Activated gamma-delta T cell (primary cell): ENCODE measurements around the gene SAMD4A.

ENCODE experiments used
- DNase-seq: peaks from one replicate; lab custom pipeline; 2025; lab: John Stamatoyannopoulos, UW

SAMD4A gene

DNA sequence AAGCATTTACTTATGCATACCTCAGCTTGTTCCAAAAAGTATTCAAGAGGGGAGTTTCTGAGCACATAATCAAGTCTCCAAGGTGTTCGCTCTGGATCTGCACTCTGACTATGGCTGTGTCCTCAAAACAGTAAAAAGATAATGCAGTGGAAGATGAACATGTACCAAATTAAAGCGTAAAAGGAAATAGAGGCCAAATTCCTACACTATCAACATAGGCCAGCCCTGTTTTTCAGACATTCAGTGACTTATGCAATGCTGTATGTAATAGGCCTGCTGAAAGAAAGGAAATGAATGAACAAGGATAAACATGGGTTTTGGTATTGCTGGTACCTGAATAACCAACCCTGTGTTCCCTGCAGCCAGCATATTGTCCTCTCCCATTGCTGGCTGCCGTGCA, 115.7 kb downstream of the SAMD4A start:
- no peak for DNase-seq

DNA sequence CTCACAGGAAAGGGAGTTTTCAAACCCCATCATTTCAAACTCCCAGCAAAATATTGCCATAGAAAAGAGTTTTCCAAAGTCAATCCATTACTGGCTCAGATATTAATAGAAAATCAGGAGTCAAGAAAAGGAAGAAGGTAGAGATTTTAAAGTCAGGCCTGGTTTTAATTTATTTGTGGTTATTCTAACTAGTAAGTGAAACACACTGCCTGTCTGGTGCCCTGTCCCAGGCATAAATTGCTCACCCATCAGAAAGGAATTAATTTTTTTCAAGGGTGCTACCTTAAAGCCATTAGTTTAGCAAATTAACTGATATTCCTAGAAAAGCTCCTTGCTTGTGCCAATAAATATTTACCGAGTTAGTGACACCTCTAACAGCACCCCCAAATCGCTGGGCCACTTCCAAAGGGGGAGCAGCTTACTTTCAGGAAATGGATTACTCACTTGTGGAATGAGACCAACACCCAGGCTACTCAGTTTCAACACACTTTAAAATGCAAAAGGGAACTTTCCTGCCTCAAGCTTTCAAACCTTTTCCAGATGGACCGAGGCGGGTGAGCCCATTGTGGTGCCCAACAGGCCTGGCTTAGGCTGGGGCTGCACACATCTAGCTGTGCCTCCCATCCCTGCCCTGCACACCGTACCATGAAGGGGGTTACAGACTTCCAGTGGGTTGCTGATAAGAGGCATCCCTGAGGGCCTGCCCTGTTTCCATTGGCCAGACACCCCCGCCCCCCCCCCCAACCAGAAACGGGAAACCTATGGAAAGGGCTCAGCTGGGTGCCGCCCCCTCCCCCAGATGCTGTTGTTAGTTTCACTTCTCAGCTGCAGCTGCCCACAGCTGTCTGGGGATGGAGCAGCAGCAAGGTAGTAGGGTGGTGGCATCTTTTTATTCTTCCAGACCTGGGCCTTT, 117.2 kb downstream of the SAMD4A start:
- DNase-seq, result no peak

DNA sequence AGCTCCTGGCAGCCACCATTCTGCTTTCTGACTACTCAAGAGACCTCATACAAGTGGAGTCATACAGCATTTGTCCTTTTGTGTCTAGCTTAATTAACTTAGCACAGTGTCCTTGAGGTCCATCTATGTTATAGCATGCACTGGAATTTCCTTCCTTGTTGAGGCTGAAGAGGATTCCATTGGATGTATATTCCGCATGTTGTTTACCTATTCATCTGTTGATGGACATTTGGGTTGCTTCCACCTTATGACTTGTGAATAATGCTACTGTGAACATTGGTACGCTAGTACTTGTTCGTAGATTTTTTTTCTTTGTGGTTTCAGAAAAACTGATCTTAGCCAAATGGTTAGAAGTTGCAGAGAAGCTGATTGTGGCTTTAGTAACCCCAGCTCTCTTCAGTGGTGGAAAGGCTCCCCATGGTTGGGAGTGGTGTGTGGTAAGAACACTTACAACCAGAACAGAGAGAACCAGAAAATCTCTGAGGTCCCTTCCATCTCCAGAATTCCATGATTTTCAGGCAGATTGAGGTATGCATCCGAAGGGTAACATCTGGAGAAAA, 118.4 kb downstream of the SAMD4A start:
- DNase-seq, result no peak

DNA sequence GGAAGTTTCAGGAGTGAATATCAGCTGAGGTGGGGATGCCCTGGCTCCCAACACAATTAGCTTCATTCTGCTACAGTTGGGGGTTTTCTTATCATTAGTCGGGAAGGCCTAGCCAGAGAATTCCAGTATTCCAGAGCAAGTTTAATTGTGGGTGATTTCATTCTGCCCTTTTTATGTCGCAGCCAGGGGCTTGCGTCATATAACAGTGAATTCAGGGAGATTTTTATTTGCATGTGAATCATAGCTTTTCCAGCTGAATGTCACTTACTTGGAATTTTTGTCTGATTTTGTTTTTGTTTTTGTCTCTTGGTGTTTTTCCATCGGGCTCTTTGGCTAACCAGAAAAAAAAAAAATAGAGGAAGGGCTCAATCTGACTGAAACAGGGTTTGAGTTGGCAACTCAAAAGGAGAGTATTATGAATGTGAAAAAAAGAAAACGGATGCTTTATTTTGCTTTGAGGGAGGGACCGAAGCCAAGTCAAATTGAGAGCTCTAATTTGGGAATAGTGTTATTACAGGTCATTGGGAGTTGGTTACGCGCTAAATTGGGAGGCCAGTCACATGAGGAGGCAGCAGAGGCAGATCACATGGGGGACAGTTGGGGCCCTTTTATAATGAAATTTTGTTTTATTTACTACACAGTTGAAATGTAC, 119.4 kb downstream of the SAMD4A start:
- DNase-seq, result no peak

DNA sequence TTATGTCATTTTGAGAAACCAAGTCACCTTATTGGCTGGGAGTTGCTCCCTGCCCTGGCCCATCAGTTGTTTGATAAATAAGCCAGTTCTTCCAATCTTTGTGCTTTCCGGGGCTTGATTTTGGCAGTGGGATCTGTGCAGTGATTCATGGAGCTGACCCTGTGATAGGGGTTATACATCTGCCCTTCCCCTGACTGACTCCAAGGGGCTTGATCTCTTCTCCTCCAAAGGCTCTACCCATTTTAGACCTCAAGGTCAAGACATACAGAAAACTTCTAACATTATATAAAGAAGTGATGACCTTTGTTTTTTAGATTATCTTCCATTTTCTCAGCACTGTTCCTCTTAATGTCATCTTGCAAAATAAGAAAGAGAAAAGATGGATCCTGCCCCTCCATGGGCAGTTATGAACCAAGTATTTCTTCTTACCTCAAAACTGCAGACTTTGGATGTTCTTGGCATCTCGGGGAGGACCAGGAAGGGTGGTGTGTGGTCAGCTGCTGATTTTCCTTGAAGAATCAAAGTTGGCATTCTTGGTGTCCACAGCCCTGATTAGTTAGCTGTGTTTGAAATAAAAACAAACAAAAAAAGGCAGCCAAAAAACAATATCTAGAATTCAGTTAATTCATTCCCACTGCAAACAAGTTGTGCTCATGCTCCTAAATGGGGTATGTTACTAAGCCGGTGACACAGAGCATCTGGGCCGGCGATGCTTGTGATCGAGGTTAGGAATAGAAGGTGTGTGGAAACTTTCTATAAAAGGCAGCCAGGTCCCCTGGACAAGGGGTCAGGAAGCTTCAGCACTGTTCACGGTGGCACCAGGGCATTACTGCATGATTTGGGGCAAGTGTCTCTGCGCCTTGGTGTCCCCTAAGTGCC, 120.2 kb downstream of the SAMD4A start:
- DNase-seq, result no peak

DNA sequence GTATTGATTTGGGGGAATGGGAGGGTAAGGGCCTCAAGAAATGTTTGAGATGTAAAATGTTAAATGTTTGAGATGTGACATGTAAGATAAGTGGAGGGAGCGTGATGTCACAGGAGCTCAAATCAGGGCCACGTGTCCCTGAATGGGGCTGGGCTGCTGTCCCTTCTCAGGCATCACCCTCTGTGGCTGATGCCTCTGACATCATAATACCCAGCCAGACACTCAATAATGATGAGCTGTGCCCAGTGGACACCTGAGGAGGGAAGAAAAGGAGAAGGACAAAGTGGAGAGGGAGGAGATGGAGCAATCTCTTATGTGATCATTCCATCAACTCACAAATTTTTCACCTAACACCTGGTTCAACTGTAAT, 120.8 kb downstream of the SAMD4A start:
- no peak for DNase-seq

DNA sequence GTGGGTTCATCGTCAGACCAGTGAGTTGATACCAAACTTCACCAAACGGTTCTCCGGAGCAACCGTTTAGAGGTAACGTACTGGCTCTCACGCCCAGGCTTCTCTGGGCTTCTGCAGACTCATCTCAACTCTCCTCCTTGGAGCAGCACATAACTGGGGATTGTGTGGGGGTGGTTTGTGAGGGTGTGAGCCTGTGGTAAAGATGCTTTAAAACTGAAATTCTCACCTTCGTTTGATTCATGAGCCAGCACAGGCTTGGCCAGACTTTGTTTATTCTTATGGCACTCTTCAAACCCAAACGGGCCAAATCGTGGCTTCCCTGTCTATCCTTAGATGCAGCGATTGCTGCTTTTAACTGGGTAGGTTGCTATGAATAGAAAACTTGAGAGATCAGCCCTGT, 121.3 kb downstream of the SAMD4A start:
- no peak for DNase-seq

DNA sequence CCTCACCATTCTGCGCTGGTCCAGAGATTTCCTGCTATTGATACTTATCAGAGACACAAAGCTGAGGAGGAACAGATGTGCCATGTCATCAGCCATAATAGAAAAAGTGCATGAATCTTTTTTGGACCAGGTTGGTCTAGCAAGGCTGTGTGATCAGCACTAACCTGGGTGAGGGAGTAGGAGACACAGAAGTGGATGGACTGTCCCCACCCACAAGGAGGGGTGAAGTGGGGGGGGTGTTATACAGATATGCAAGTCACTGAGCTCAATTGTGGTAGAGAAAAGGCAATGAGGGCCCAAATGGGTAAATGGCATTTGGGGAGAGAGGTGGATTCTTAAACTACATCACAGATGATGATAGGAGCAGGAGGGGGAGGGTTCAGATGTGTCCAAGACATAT, 123.0 kb downstream of the SAMD4A start:
- no peak for DNase-seq

DNA sequence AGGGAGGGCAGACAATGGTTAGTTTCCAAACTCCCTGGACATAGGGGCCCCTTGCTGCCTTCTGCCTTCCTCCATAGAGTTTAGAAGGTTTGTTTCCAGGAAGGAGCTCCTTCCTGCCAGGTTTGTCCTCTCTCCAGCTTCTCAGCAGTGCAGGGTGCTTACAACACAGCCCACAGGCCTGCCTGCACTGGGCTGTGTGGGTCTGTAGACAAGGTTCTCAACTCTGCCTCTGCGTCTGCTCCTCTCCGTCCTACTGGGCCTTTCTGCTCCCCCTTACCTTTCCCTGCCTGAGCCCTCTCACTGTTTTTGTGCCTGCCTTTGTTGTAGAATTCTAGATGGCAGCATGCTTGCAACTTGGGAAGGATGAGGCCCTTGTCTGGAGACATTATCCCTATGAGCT, 124.0 kb downstream of the SAMD4A start:
- DNase-seq, result no peak

DNA sequence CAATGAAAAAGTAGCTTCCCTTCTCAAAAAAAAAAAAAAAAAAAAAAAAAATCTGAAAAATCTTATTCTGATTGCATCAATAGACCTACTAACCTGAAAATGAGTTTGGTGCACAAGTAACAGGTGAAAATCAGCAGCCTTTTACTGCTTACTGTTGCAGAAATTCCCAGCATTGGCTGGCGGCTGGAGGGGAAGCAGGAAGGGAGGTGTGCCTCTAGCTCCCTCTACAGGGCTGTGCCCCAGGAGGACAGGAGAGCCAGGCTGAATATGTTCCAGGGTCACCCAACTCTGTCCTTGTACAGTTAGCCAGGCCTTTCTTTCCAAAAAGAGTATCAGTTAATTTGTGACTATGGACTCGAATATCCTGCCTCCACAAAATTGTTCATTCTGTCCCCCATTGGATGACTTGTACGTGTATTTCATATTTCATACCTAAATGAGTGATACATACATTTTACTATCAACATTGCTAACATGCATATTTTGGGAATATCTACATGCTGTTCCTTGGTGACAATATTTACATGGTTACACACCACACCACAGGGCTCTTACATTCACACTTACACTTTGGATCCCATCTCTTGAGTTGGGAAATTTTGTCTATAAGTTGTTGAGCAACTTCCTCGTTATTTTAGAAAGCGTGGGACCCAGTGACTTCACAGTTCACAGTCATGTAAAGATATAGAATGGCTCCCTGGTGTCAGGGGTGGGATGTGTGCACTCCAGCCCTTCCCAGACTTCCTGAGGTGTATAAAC, 124.8 kb downstream of the SAMD4A start:
- no peak for DNase-seq

DNA sequence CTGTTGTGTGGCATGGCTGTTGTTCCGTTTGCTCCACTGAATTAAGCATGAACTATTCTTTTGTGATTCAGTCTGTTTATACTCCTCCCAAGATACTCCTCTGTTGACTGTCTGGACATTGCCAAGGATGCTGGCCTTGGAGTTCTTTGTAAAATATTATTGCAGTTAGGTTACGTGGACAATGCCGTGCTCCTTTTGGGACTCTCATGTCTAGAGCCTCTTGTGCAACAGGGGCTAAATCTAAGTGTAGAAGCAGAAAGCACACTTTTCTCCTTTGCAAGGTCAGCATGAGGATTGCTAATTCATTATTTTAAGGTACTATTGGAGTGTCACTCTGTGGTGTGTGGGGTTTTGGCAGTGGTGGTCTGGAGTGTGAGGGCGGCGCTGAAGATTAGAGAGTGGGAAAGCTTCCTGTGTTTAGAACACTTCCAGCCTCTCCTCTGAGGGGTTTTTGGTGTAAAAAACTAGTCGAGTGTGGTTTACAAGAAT, 125.4 kb downstream of the SAMD4A start:
- DNase-seq, result no peak

DNA sequence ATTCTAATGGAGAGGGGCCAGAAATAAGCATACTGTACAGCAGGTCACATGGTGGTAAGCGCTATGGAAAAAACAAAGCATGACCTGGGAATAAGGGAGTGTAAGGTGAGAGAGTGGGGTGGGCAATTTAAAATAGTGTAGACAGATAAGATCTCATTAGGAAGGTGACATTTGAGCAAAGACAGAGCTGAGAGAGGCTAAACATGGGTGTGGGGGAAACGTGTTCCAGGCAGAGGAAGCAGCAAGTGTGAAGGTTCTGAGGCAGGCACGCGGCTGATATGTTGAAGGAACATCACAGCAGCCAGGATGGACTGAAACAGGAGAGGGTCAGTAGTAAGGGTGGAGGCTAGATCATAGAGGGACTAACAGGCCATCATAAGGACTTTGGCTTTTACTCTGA, 126.8 kb downstream of the SAMD4A start:
- DNase-seq, result no peak

DNA sequence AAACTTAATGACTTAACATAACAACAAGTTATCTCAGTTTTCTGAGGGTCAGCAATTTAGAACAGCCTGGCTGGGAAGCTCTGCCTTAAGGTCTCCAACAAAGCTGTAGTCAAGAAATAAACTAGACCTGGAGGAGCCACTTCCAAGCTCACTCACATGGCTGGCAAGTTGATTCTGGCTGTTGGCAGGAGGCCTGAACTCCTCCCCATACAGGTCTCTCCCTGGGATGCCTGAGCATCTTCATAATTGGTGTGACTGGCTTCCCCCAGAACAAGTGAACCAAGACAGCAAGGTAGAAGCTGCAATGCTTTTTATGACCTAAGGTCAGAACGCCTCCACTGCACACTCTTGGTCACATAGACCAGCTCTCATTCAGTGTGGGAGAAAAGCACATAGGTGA, 128.3 kb downstream of the SAMD4A start:
- no peak for DNase-seq

DNA sequence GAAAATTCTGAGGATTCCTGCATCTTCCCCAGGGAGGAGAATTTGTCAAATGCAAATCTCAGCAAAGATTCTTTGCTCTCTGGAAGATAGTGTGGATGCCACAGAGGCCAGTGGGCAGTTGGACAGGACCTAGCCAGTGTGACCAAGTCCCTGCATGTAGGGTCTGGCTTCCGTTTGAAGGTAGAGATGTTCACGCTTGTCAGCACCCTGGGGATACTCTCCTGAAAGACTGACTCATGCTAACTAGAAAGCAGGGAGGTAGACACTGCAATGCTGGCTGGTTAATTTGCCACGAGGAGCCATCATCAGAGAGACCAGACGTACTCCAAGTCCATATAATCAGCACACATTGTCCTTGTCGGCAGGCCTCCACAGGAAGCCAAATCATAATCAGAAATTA, 130.1 kb downstream of the SAMD4A start:
- no peak for DNase-seq

DNA sequence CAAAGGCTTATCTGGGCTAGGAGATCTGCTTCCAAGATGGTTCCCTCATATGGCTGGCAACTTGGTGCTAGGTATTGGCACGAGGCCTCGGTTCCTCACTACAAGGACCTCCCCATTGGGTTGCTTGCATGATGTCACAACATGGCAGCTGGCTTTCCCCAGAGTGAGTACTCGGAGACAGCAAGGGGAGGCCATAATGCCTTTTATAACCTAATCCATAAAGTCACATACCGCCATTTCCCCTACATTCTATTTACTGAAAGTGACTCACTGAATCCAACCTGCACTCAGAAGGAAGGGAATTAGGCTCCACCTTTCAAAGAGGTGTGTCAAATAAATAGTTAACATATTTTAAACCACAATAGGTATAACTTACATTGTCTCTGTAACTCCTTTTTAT, 130.9 kb downstream of the SAMD4A start:
- no peak for DNase-seq

DNA sequence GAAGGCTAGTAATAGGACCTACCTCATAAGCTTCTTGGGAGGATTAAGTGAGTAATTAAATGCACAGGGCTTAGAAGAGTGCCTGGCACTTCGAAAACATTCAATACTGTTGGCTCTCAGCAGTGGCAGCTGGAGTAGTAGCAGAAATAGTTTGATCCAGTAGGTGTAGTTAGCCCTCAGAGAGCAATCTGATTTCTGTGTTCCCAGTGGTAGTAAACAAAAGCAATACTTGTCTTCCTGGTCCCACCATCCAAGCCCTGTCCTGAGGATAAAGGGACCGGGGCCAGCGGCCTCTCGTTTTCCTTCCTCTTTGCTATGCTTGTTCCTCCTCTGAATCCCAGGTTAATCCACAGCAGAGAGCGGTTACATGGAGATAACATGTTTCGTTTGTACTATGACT, 131.6 kb downstream of the SAMD4A start:
- DNase-seq, result no peak

DNA sequence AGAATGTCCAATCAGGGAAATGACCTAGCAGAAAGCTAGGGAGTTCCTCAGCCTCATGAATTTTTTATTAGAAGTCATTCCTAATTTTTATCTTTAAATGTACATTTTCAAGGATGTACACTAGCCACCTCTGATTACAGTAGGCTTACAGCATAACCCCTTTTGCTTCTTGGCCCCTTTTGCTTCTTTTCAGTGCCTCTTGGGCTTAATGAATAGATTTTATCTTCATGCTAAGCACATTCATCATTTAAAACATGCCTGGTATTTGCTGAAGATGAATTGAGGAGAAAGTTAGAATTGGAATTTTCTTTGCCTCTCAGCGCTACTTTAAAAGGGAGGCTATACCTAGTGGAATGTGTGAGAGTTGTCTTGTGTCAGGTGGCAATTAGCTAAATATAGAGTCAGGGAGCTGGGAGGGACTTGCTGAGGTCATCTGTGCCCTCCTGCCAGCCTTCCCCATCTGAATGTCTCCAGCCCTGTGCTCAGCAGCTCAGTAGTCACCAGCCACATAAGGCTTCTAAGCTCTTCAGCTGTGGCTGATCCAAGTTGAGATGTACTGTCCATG, 132.1 kb downstream of the SAMD4A start:
- no peak for DNase-seq

DNA sequence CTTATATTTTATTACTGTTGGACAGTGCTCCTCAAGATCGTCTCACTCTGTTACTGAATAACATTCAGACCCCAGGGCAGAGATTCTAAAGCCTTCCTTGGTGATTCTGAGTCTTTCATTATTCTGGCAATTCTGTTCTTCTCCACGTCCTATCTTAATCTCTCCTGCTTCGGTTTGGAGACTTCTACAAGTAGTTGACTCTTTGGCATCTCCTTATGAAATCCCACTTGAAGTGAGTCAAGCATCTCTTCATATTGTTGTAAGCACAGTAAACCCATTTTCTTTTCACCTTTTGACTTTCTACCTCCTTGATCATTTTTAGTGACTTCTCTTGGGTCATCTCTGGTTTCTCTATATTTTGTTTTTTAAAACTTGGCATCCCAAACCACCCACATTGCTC, 132.8 kb downstream of the SAMD4A start:
- no peak for DNase-seq

DNA sequence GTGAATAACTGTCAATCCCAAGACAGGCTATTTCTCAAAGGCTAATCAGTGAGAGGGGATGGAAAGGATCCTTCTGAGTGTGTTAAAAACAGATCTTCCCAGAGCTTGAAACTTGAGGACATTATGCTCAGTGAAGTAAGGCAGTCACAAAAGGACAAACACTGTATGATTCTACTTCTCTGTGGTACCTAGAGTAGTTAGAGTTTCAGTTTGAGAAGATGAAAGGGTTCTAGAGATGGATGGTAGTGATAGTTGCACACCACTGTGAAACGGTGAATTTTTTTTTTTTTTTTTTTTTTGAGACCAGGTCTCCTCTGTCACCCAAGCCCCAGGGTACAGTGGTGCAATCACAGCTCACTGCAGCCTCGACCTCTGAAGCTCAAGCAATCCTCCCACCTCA, 133.8 kb downstream of the SAMD4A start:
- DNase-seq, result no peak

DNA sequence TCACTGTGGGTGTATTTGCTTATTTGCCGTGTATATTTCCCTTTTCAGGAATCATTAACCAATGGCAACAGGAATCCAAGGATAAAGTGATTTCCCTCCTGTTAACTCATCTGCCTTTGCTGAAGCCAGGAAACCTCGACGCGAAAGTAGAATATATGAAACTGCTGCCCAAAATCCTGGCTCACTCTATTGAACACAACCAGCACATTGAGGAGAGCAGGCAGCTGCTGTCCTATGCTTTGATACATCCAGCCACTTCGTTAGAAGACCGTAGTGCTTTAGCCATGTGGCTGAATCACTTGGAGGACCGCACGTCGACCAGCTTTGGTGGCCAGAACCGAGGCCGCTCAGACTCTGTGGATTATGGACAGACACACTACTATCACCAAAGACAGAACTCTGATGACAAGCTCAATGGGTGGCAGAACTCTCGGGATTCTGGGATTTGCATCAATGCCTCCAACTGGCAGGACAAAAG, 135.1 kb downstream of the SAMD4A start:
- no peak for DNase-seq

DNA sequence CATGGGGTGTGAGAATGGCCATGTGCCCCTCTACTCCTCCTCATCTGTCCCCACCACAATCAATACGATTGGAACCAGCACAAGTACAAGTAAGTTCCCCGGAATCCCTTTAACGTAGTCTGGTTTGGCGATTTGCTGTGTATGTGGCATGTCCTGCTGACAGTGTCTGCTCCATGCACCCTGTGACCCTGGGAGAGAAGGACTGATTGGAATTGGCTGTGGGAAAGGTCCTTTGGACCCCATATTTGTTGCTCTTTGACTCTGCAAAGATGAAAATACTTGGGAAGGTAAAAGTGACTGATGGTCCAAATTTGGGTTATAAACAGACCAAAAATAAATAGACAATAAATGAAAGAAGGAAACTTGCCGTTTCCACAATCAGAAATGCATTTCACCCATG, 135.6 kb downstream of the SAMD4A start:
- DNase-seq, result no peak
